ENCODE data around the gene RBM17.
"Not testable (repeated sequence)": the region's sequence is repeated elsewhere in the genome, so short reads cannot be mapped to it uniquely, and the experiment has no call there.

The RBM17 gene

GRCh38 chr10:6163364-6164270 is 74.8 kb downstream of the RBM17 start:
- TF ChIP-seq, protein P1, sequence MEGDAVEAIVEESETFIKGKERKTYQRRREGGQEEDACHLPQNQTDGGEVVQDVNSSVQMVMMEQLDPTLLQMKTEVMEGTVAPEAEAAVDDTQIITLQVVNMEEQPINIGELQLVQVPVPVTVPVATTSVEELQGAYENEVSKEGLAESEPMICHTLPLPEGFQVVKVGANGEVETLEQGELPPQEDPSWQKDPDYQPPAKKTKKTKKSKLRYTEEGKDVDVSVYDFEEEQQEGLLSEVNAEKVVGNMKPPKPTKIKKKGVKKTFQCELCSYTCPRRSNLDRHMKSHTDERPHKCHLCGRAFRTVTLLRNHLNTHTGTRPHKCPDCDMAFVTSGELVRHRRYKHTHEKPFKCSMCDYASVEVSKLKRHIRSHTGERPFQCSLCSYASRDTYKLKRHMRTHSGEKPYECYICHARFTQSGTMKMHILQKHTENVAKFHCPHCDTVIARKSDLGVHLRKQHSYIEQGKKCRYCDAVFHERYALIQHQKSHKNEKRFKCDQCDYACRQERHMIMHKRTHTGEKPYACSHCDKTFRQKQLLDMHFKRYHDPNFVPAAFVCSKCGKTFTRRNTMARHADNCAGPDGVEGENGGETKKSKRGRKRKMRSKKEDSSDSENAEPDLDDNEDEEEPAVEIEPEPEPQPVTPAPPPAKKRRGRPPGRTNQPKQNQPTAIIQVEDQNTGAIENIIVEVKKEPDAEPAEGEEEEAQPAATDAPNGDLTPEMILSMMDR (IDR thresholded peaks at IDR 0.05; ENCODE audit: low read depth, low read length): no peak
- no peak for DNase-seq (ENCODE audit: extremely low read depth, low read depth)

GRCh38 chr10:6164271-6165095 is 75.6 kb downstream of the RBM17 start:
- TF ChIP-seq, protein P1 (IDR thresholded peaks at IDR 0.05; ENCODE audit: low read depth, low read length): no peak
- DNase-seq (ENCODE audit: extremely low read depth, low read depth): no peak

- TF ChIP-seq, protein P1 (IDR thresholded peaks at IDR 0.05; ENCODE audit: low read depth, low read length): no peak
- DNase-seq (ENCODE audit: extremely low read depth, low read depth): no peak
Observed at GRCh38 chr10:6165221-6165725, 76.4 kb downstream of the RBM17 start.

- DNase-seq (ENCODE audit: extremely low read depth, low read depth): not testable (repeated sequence)
Observed at GRCh38 chr10:6165933-6166332, 77.1 kb downstream of the RBM17 start.
